ENCODE results near the gene TMEM145. TPM values are rescaled to one million over a fixed set of nuclear protein-coding genes. Genes with fewer than 3 reads are reported as not detected.

The TMEM145 gene
- total RNA-seq, 6 experiments from 2014 or later, result 0.12 to 0.47 (median 0.34) TPM

GRCh38 chr19:42370068-42370520, 57.0 kb downstream of the TMEM145 start:
- no peak for DNase-seq
- Mint-ChIP-seq H3K4me3 (no peak overlapping the region), H3K9me3 (no peaks in the 10 kb centered on the region), H3K4me1 (ENCODE audit: low read depth) (peaks cover 14% of the 10 kb centered on the region), H3K27ac (no peak overlapping the region), H3K36me3 (ENCODE audit: low read depth) (peaks cover 13% of the 10 kb centered on the region; the same call in 1 of the 2 replicates), H3K27me3 (ENCODE audit: insufficient read depth) (peaks cover 2% of the 10 kb centered on the region; the same call in 1 of the 2 replicates)
- no peak for TF ChIP-seq CTCF (IDR thresholded peaks at IDR 0.05)

- Mint-ChIP-seq H3K4me3 (no peak overlapping the region), H3K4me1 (ENCODE audit: low read depth) (peaks cover 14% of the 10 kb centered on the region)
These were observed 57.6 kb downstream of the TMEM145 start for GRCh38 chr19:42370626-42371175.

More at GRCh38 chr19:42370626-42371175, 57.6 kb downstream of the TMEM145 start:
- Mint-ChIP-seq H3K36me3 (ENCODE audit: low read depth) (peaks cover 13% of the 10 kb centered on the region; the same call in 1 of the 2 replicates), H3K9me3 (no peaks in the 10 kb centered on the region), H3K27me3 (ENCODE audit: insufficient read depth) (peaks cover 4% of the 10 kb centered on the region; the same call in 1 of the 2 replicates), H3K27ac (no peak overlapping the region)
- no peak for TF ChIP-seq CTCF (IDR thresholded peaks at IDR 0.05)
- no peak for DNase-seq

Small RNA genes lying within 50 kb of the gene (microRNA-seq; reads per million reads assigned to microRNA genes)
- not detected for gene MIR8077

Other genes starting within 250 kb of the TMEM145 start
- under 1 TPM in 5 of 6 experiments, not detected in 1; 0.07 to 0.19 (median 0.13) TPM for gene GRIK5, start 243.1 kb upstream of the TMEM145 start, total RNA-seq (2021; fragmentation: NEBNext Ultra II Directional; extraction: Animal tissue kit (Norgen Biotek cat#: 25700))
- gene ZNF574, start 237.1 kb upstream of the TMEM145 start, total RNA-seq (2021; fragmentation: NEBNext Ultra II Directional; extraction: Animal tissue kit (Norgen Biotek cat#: 25700)), result 10 to 100 TPM; 14.0 to 16.5 (median 15.1) TPM
- gene POU2F2, start 180.9 kb upstream of the TMEM145 start, total RNA-seq (2021; fragmentation: NEBNext Ultra II Directional; extraction: Animal tissue kit (Norgen Biotek cat#: 25700)), result 10 to 100 TPM in 1 of 6 experiments, 1 to 10 TPM in 5; 6.4 to 11.0 (median 7.8) TPM
- gene DEDD2, start 95.6 kb upstream of the TMEM145 start, total RNA-seq (2021; fragmentation: NEBNext Ultra II Directional; extraction: Animal tissue kit (Norgen Biotek cat#: 25700)), result 10 to 100 TPM; 19.2 to 24.9 (median 20.2) TPM
- 10 to 100 TPM; 14.0 to 18.2 (median 16.1) TPM for gene ZNF526, start 93.0 kb upstream of the TMEM145 start, total RNA-seq (2021; fragmentation: NEBNext Ultra II Directional; extraction: Animal tissue kit (Norgen Biotek cat#: 25700))
- gene GSK3A, start 70.7 kb upstream of the TMEM145 start, total RNA-seq (2021; fragmentation: NEBNext Ultra II Directional; extraction: Animal tissue kit (Norgen Biotek cat#: 25700)), result 10 to 100 TPM; 36.3 to 45.5 (median 43.1) TPM
- 10 to 100 TPM; 74.7 to 87.8 (median 78.8) TPM for gene ERF, start 58.2 kb upstream of the TMEM145 start, total RNA-seq (2021; fragmentation: NEBNext Ultra II Directional; extraction: Animal tissue kit (Norgen Biotek cat#: 25700))
- 10 to 100 TPM; 67.6 to 75.4 (median 73.7) TPM for gene CIC, start 44.1 kb upstream of the TMEM145 start, total RNA-seq (2021; fragmentation: NEBNext Ultra II Directional; extraction: Animal tissue kit (Norgen Biotek cat#: 25700))
- 1 to 10 TPM in 1 of 6 experiments, under 1 TPM in 5; 0.67 to 2.0 (median 0.86) TPM for gene PRR19, start 11.2 kb upstream of the TMEM145 start, total RNA-seq (2021; fragmentation: NEBNext Ultra II Directional; extraction: Animal tissue kit (Norgen Biotek cat#: 25700))
- gene PAFAH1B3, start 10.7 kb upstream of the TMEM145 start, total RNA-seq (2021; fragmentation: NEBNext Ultra II Directional; extraction: Animal tissue kit (Norgen Biotek cat#: 25700)), result 10 to 100 TPM; 32.3 to 43.5 (median 40.7) TPM
- 10 to 100 TPM; 17.7 to 23.6 (median 18.8) TPM for gene MEGF8, start 12.3 kb downstream of the TMEM145 start, total RNA-seq (2021; fragmentation: NEBNext Ultra II Directional; extraction: Animal tissue kit (Norgen Biotek cat#: 25700))
- gene CNFN, start 77.0 kb downstream of the TMEM145 start, total RNA-seq (2021; fragmentation: NEBNext Ultra II Directional; extraction: Animal tissue kit (Norgen Biotek cat#: 25700)), result under 1 TPM; 0.48 to 0.80 (median 0.68) TPM
- gene LIPE, start 114.1 kb downstream of the TMEM145 start, total RNA-seq (2021; fragmentation: NEBNext Ultra II Directional; extraction: Animal tissue kit (Norgen Biotek cat#: 25700)), result 1 to 10 TPM; 4.7 to 9.2 (median 7.1) TPM
- gene CXCL17, start 129.6 kb downstream of the TMEM145 start, total RNA-seq (2021; fragmentation: NEBNext Ultra II Directional; extraction: Animal tissue kit (Norgen Biotek cat#: 25700)), result not detected
- gene CEACAM1, start 215.2 kb downstream of the TMEM145 start, total RNA-seq (2021; fragmentation: NEBNext Ultra II Directional; extraction: Animal tissue kit (Norgen Biotek cat#: 25700)), result not detected

All from HFFc6 (cell line).